HUES48 (cell line): ENCODE data around the gene ESRRB.

ENCODE experiments used
- H3K27ac ChIP-seq: one replicate; pipeline ENCODE4 v1.7.0; 2013; ENCODE audit warnings: low read depth, low read length, inconsistent platforms
- H3K27me3 ChIP-seq: 2 replicates; pipeline ENCODE4 v1.6.1; 2013; ENCODE audit warnings: mild to moderate bottlenecking, low read length; ENCODE audit not compliant: control insufficient read depth, insufficient read depth
- H3K36me3 ChIP-seq: 2 replicates; pipeline ENCODE4 v1.6.1; 2013; ENCODE audit warnings: low read length; ENCODE audit not compliant: control insufficient read depth, insufficient read depth
- H3K4me1 ChIP-seq: 2 replicates; pipeline ENCODE4 v1.6.1; 2013; ENCODE audit warnings: mild to moderate bottlenecking, low read length; ENCODE audit not compliant: control insufficient read depth, insufficient read depth
- H3K4me3 ChIP-seq: 2 replicates; pipeline ENCODE4 v1.5.1; 2013; ENCODE audit warnings: mild to moderate bottlenecking, low read depth, low read length
- H3K9ac ChIP-seq: 2 replicates; pipeline ENCODE4 v1.6.1; 2013; ENCODE audit warnings: mild to moderate bottlenecking, low read depth, low read length, moderate library complexity
- H3K9me3 ChIP-seq: 2 replicates; pipeline ENCODE4 v1.6.1; 2013; ENCODE audit warnings: low read length; ENCODE audit not compliant: control insufficient read depth, insufficient read depth

ESRRB gene

DNA sequence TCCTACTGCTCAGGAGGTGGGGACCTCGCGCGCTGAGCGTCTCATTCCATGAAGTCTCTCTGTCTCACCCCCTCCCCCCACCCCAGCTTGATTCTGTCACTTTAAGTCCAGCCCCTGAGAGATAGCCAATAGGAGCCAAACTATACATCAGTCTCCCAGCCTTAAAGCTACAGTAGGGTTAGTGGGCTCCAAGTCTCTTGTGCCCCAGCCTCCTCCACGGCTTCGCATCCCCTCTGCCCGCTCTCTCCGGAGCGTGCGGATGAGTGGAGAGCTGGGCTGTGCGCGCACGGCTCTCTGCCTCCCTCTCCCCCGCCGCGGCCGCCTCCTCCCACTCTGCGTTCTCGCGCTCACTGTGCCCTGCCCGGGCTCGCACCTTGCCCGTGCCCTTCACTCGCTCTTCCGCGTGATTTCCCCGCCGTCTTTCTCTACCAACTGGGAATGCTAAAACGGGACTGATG is at the start of gene ESRRB:
Gene ESRRB, plus strand, starts transcription at position 191 of the 458 bp plus-strand sequence. Its CDS starts 265 bp downstream, at position 456.
- Histone ChIP-seq H3K9ac (no peak within 1 kb of the TSS), H3K27me3 (peaks cover 88% of the 10 kb centered on the region), H3K36me3 (no peaks in the 10 kb centered on the region), H3K27ac (no peak within 1 kb of the TSS), H3K4me1 (peaks cover 6% of the 10 kb centered on the region; the same call in 1 of the 2 replicates), H3K9me3 (no peaks in the 10 kb centered on the region), H3K4me3 (peak within 1 kb of the TSS; percentile 73)

DNA sequence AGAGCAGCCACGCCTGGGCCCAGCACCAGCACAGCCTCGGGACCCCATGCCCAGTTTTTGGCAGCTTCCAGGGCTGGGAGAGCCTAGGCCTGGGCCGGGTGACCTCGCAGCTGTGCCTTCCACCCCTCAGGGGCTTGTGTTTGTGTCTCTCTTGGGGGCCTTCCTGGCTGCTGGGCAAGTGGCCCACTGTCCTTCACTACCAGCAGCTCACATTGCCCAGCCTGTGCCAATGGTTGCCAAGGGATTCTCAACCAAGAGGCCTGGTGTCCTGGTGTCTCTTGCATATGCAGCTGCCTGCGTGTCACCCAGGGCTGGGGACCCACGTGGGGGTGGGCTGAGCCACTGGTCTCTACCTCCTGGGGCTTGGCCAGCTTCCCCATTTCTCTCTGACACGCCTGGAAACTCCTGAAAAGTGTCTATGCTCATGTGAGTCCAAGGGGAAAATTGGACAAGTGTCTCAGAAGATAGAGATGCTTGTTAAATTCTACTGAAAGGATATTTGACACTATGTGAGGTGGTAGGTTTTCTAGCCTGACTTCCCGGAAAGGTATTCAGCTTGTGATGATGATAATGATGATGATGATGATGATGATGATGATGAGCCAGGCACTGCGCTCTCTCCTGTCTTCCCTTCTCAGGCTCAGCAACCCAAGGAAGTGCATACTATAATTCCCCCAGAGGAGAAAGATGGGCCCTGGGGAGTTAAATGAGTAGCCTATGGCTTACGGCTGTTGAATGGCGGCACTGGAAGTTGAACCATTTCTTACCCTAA is 48.8 kb upstream of the ESRRB start:
- Histone ChIP-seq H3K27ac (no peak overlapping the region), H3K4me3 (no peak overlapping the region), H3K36me3 (no peaks in the 10 kb centered on the region), H3K27me3 (peaks cover 28% of the 10 kb centered on the region), H3K9me3 (no peaks in the 10 kb centered on the region), H3K4me1 (peaks cover 21% of the 10 kb centered on the region), H3K9ac (no peak overlapping the region)

DNA sequence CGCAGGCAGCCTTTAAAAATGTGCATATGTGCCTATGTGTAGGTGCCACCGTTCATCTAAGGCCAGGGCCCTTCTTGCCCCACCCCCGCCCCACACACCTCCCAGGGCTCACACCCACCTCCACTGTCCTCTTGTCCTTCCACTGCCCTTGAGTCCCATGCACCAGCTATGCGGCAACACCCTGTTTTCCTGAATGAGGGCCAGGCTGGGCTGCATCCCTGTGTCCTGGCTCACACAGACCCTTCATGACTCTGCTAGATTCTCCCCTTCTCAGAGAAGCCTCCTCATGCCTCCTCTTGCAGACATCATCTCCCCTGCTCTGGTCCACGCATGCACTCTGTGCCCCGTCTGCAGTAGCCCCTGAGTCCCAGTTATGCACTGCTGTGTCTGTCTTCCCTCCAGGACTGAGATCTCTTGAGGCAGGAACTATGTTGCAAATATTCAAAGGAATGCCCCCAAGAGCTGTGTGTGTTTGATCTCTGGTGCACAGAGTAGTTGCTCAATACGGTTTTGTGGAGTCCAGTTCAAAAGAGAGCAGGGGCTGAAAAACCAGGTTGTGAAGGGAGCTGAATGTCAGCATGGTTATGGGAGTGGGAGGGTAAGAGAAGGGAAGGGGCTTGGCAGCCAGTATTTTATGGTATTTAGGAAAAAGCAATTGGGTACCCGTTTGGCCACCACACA is 47.3 kb upstream of the ESRRB start:
- Histone ChIP-seq H3K4me1 (peaks cover 21% of the 10 kb centered on the region), H3K4me3 (no peak overlapping the region), H3K27me3 (peaks cover 28% of the 10 kb centered on the region), H3K27ac (no peak overlapping the region), H3K36me3 (no peaks in the 10 kb centered on the region), H3K9me3 (no peaks in the 10 kb centered on the region), H3K9ac (no peak overlapping the region)

DNA sequence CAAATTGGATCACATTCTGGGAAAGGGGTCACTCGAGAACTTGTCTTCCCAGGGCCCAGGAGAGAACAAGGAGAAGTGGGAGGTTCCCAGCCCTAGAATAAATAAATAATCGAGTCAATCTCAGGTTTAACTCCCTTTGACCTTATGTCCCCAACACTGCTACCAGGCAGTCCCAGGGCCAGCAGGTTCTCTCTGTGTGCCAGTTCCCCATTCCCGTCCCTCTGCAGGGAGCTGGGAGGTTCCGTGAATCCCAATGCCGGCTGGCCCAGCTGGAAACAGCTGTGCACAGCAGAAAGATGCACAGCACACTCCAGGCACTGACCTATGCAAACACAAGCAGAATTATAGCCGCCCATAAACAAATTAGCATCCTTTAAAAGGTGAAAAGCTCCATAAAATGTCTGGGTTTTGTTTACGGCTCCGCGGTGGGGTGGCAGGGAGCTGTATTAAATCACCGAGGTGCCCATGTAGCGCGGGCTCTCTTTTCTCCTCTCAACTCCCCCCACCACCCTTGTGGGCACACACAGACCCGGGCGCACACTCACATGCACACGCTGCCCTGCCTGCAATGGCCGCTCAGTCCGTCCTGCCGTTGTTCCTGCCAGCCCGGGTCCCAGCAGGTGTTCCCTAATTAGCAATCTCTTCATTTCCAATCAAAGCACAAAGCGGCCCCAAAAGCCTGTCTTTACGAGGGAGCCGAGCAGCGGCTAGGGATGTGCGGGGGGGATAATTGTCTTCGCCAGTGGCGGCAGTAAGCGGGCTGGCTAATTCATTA is 46.6 kb upstream of the ESRRB start:
- peak overlapping the region; percentile 33; the same call in 1 of the 2 replicates for H3K9ac ChIP-seq
- peak overlapping the region; percentile 57 for H3K4me3 ChIP-seq
- H3K27me3 ChIP-seq = peaks cover 28% of the 10 kb centered on the region

DNA sequence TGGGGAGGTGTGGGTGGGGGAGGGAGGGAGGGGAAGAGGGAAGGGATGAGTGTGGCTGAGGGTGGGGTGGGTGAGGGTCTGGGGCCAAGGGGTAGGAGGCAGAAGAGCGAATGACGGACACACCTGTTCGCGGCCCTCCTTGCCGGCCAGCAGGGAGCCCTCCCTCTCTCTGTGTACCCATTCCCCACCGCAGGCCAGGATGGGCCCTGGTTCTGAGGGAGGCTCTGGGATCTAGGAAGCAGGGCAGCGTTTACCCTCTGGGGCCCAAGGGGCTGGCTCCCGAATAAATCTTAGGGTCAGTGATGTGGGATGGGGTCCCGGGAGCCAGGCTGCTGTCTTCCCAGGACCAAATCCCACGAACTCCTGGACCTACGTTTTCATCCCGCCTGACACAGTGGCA is 46.0 kb upstream of the ESRRB start:
- no peaks in the 10 kb centered on the region for H3K36me3 ChIP-seq
- no peak overlapping the region for H3K27ac ChIP-seq
- peak overlapping the region; percentile 12; the same call in 1 of the 2 replicates for H3K4me3 ChIP-seq
- peaks cover 28% of the 10 kb centered on the region for H3K27me3 ChIP-seq
- no peaks in the 10 kb centered on the region for H3K9me3 ChIP-seq
- H3K9ac ChIP-seq = no peak overlapping the region; the same call in 1 of the 2 replicates
- H3K4me1 ChIP-seq = peaks cover 21% of the 10 kb centered on the region

More for the DNA sequence above, 46.6 kb upstream of the ESRRB start:
- no peaks in the 10 kb centered on the region for H3K36me3 ChIP-seq
- no peak overlapping the region for H3K27ac ChIP-seq
- peaks cover 21% of the 10 kb centered on the region for H3K4me1 ChIP-seq
- H3K9me3 ChIP-seq = no peaks in the 10 kb centered on the region

DNA sequence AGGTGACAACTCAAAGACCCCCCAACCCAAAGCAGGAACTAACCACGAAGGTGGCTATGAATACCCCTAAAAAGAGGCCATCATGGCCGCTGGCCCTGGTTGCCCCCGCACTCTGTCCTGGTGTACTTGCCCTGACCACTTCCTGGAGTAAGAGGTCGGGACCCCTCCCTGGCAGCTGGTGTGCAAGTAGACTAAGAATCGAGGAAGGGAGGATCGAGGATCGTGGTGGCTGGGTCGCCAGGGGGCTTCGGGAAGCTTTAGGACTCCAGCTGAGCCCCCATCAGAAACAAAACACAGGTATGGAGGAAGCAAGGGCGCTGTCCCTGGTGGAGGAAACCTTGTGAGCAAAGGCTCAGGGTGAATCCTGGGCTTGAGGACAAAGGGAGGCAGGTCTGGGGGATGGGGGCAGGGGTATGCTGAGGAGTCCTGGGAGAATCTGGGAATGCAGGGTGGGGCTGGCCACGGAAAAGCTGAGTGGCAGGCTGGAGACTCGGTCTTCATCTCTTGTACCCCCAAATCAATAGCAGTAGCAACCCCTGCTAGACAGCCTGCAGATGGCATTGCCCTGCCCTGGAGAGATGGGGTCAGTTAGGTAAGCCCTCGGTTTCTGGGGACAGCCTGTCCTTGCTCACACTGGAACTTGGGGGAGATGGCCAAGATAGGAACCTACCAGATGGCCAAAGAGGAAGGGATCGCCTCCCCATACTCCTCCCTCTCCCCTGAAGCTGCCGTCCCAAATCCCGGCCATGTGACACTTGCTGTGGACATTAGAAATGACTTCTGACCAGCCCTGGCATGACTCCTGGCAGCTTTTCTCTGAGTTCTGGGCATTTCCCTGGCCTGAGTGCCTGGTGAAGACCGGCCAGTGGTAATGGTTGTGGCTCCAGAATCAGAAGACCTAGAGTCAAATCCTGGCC is 45.3 kb upstream of the ESRRB start:
- no peak overlapping the region for H3K9ac ChIP-seq
- no peak overlapping the region for H3K4me3 ChIP-seq
- no peaks in the 10 kb centered on the region for H3K36me3 ChIP-seq
- peaks cover 21% of the 10 kb centered on the region for H3K4me1 ChIP-seq
- no peak overlapping the region for H3K27ac ChIP-seq
- H3K9me3 ChIP-seq = no peaks in the 10 kb centered on the region
- H3K27me3 ChIP-seq = peaks cover 28% of the 10 kb centered on the region

DNA sequence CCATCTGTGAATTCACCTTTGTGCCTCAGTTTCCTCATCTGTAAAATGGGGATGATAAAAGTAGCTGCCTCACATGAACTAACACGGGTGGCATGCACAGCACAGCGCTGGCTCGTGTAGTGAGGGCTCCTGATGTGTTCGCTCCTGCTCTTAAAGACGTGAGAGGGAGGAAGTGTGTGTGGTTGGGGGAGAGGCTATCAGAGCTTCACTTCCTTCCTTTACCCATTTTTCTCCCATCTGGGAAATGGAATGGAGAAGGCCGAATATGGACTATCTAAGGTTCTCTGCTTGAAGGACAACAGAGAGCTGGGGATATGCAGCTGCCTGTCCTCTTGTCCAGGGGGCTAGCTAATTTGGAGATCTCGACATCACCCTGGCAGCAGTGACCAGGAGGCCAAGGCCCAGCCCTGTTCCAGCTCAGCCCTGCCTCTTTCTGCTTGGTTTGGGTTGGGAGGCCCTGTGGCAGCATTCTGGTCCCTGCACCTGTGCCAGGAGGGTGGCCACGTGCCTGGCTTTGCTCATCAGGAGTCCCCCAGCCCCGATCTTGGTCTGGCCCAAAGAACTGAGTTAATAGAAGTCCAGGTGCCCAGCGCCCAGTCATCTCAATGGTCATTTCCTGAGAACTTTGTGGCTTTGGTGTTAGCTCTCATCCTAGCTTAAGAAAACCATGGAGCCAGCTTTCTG is 44.5 kb upstream of the ESRRB start:
- Histone ChIP-seq H3K4me1 (peaks cover 21% of the 10 kb centered on the region), H3K36me3 (no peaks in the 10 kb centered on the region), H3K4me3 (no peak overlapping the region), H3K9me3 (no peaks in the 10 kb centered on the region), H3K27ac (no peak overlapping the region), H3K9ac (no peak overlapping the region), H3K27me3 (peaks cover 28% of the 10 kb centered on the region)

DNA sequence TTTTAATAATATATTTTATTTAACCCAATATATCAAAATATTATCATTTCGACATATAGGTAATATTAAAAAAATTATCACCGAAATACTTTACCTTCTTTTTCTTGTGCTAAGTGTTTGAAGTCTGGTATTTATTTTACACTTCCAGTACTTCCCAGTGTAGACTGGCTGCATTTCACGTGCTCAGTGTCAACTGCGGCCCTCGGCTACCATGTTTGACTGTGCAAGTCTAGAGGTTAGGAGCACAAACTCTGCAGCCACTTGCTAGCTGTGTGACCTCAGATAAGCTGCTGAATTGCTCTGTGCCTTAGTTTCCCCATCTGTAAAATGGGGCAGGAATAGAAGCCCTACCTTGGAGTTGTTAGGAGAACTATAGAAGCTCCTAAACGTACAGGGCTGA is 42.3 kb upstream of the ESRRB start:
- Histone ChIP-seq H3K27ac (no peak overlapping the region), H3K27me3 (peaks cover 19% of the 10 kb centered on the region), H3K4me3 (no peak overlapping the region), H3K36me3 (no peaks in the 10 kb centered on the region), H3K4me1 (peaks cover 16% of the 10 kb centered on the region), H3K9me3 (no peaks in the 10 kb centered on the region), H3K9ac (no peak overlapping the region)

DNA sequence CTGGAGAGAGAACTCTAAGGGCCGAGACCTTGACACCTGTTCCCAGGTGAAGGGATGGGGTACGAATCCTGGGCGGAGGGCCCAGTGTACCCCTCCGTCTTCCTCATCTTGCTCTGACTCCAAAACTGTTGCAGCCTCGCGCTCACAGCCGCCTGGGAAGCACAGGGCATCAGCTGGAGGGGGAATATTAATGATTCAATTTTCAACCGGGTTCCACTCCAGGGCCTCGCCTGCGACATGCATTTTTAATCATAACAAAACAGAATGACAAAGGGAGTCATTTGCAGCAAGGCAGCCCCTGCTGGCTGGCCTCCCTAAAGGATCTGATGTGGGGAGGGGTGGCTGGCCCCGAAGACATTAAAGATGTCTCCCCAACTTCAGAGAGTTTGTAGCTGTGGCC is 41.6 kb upstream of the ESRRB start:
- Histone ChIP-seq H3K9me3 (no peaks in the 10 kb centered on the region), H3K27me3 (peaks cover 13% of the 10 kb centered on the region), H3K9ac (no peak overlapping the region)

DNA sequence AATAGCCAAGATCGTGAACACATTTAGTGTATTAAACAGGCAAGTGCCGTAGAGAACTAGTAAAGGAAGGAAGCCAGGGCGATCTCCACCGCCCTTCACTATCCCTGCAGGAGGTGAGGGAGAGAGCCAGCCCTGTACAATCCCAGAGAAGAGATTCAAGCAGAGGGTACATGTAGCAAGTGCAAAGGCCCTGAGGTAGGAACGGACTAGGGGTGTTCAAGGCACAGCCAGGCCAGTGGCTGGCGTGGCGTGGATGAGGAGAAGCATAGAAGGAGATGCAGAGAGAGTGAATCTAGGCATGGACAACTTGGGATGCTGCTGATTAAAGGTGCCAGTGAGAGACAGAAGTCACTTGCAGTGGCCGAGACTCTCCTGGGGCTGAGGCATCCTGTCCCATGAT is 39.1 kb upstream of the ESRRB start:
- Histone ChIP-seq H3K9ac (no peak overlapping the region), H3K9me3 (no peaks in the 10 kb centered on the region), H3K27me3 (no peaks in the 10 kb centered on the region), H3K36me3 (no peaks in the 10 kb centered on the region), H3K4me1 (no peaks in the 10 kb centered on the region; the same call in 1 of the 2 replicates), H3K27ac (no peak overlapping the region), H3K4me3 (no peak overlapping the region)

More for the DNA sequence above, 41.6 kb upstream of the ESRRB start:
- no peak overlapping the region for H3K4me3 ChIP-seq
- H3K4me1 ChIP-seq = peaks cover 10% of the 10 kb centered on the region
- no peak overlapping the region for H3K27ac ChIP-seq
- H3K36me3 ChIP-seq = no peaks in the 10 kb centered on the region
